GM21360 (cell line): ENCODE results near the gene CDON.

Experiments used
- ATAC-seq: cut with Tn5 transposase; IDR thresholded peaks from one replicate; pipeline ENCODE4 v1.9.1; 2021; ENCODE audit warnings: mild to moderate bottlenecking, moderate library complexity; ENCODE audit not compliant: unreplicated experiment

The CDON gene

GRCh38 chr11:126062679-126063506 is at the start of gene CDON:
CDON (minus strand) TSS chr11:126062866; CDS start chr11:126023476, 39,390 bp downstream.
- ATAC-seq = peak; percentile 98

- ATAC-seq = no peak
Observed at GRCh38 chr11:126111458-126112116, 48.9 kb upstream of the CDON start.

- no peak for ATAC-seq
Observed at GRCh38 chr11:126109941-126110731, 47.5 kb upstream of the CDON start.

- no peak for ATAC-seq
Observed at GRCh38 chr11:126106594-126107328, 44.1 kb upstream of the CDON start.

GRCh38 chr11:126105748-126106080 is 43.0 kb upstream of the CDON start:
- ATAC-seq = no peak

- ATAC-seq = peak; percentile 64
Observed at GRCh38 chr11:126105022-126105747, 42.5 kb upstream of the CDON start.

- no peak for ATAC-seq
Observed at GRCh38 chr11:126104420-126104819, 41.8 kb upstream of the CDON start.

GRCh38 chr11:126103150-126103549 is 40.5 kb upstream of the CDON start:
- ATAC-seq = no peak

GRCh38 chr11:126102436-126102981 is 39.8 kb upstream of the CDON start:
- ATAC-seq = peak; percentile 48

- no peak for ATAC-seq
Observed at GRCh38 chr11:126101930-126102283, 39.2 kb upstream of the CDON start.

GRCh38 chr11:126101251-126101929 is 38.7 kb upstream of the CDON start:
- no peak for ATAC-seq

GRCh38 chr11:126100716-126101115 is 38.0 kb upstream of the CDON start:
- no peak for ATAC-seq

- ATAC-seq = no peak
Observed at GRCh38 chr11:126098204-126098769, 35.6 kb upstream of the CDON start.

GRCh38 chr11:126095745-126096144 is 33.1 kb upstream of the CDON start:
- no peak for ATAC-seq

- ATAC-seq = no peak
Observed at GRCh38 chr11:126090452-126090851, 27.8 kb upstream of the CDON start.

- no peak for ATAC-seq
Observed at GRCh38 chr11:126088999-126089398, 26.3 kb upstream of the CDON start.

- ATAC-seq = no peak
Observed at GRCh38 chr11:126086248-126086647, 23.6 kb upstream of the CDON start.

GRCh38 chr11:126084608-126084912 is 21.9 kb upstream of the CDON start:
- no peak for ATAC-seq

- ATAC-seq = no peak
Observed at GRCh38 chr11:126083829-126084607, 21.4 kb upstream of the CDON start.
